ENCODE data around the gene GRID1.
A peak's percentile ranks its signal among the peaks of the same experiment; 100 is the strongest.
"Not testable (repeated sequence)": the region's sequence is repeated elsewhere in the genome, so short reads cannot be mapped to it uniquely, and the experiment has no call there.

Gene GRID1

GRCh38 chr10:86077871-86078638 is 288.5 kb downstream of the GRID1 start:
- no peaks in the 10 kb centered on the region for H3K4me1 Mint-ChIP-seq
- no peak overlapping the region for H3K27ac Mint-ChIP-seq
- H3K27me3 Mint-ChIP-seq: peaks cover 40% of the 10 kb centered on the region
- H3K9me3 Mint-ChIP-seq: peaks cover 2% of the 10 kb centered on the region
- no peaks in the 10 kb centered on the region for H3K36me3 Mint-ChIP-seq
- H3K4me3 Mint-ChIP-seq: no peak overlapping the region
- no peak for ATAC-seq

DNA sequence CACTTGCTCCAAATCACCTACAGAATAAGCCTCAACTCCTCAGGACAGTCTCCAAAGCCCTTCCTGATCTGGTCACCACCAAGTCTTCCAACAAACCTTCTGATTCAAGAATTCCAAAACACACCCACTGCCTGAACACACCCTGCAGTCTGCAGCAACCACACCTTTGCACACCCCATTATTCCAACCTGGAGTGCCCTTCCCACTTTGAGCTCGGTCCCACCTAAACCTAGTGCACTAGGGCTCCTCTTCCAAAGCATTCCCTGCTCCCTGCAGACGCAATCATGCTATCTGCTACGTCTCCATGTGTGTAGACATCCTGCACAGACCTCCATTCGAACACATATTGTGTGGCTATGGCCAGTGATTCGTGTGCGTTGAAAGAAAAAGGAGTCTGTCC is 289.3 kb downstream of the GRID1 start:
- peaks cover 2% of the 10 kb centered on the region for H3K9me3 Mint-ChIP-seq
- no peak overlapping the region for H3K27ac Mint-ChIP-seq
- H3K4me3 Mint-ChIP-seq: no peak overlapping the region
- no peaks in the 10 kb centered on the region for H3K4me1 Mint-ChIP-seq
- H3K27me3 Mint-ChIP-seq: peaks cover 40% of the 10 kb centered on the region
- ATAC-seq: no peak
- no peaks in the 10 kb centered on the region for H3K36me3 Mint-ChIP-seq

DNA sequence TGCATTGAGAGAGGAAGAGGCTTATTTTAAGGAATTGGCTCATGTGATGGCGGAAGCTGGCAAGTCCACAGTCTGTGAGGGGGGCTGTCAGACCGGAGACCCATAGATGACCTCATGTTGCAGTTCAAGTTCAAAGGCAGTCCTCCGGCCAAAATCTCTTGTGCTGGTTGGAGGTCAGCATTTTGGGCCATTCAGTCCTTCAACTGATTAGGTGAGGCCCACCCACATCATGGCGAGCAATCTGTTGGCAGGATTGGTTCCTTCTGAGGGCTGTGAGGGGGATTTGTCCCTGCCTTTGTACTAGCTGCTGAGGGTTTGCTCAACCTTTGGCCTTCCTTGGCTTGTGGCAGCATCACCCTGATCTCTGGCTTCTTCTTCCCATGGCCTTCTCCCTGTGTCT is 290.1 kb downstream of the GRID1 start:
- H3K27ac Mint-ChIP-seq, H3K36me3 Mint-ChIP-seq, H3K9me3 Mint-ChIP-seq, H3K4me1 Mint-ChIP-seq, H3K4me3 Mint-ChIP-seq, ATAC-seq: not testable (repeated sequence)
- H3K27me3 Mint-ChIP-seq: peaks cover 40% of the 10 kb centered on the region

DNA sequence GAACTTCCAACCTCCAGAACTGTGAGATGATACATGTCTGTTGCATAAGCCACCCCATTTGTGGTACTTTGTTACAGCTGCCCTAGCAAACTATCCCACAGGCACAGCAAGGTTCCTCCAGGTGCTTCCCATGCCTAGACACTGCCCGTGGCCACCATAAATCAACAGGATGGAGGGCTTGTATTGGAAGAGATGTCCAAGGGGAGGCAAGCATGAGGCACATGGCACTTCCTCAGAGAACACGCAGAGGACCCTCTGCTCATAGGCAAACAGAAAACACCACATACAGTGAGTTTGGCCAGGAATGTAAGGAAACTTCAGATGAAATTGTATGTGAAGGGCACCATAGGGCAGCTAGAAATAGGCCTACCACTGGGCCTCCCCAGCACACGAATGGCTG is 291.1 kb downstream of the GRID1 start:
- Mint-ChIP-seq H3K27ac (no peak overlapping the region), H3K4me3 (no peak overlapping the region), H3K9me3 (peaks cover 2% of the 10 kb centered on the region), H3K27me3 (peaks cover 39% of the 10 kb centered on the region), H3K36me3 (no peaks in the 10 kb centered on the region), H3K4me1 (peaks cover 8% of the 10 kb centered on the region)
- ATAC-seq: no peak

DNA sequence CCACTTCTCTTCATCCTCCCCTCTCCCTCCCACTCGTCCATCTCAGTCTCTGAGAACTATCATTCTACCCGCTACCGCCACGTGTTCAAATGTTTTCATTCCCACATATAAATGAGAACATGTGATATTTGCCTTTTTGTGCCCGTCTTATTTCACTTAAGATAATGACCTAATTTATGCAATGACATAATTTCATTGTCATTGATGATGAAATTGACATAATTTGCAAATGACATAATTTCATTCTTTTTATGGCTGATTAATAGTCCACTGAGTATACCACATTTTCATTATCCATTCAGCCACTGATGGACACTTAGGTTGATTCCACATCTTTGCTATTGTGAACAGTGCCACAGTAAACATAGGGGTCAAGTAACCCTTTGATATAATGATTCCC is 292.3 kb downstream of the GRID1 start:
- Mint-ChIP-seq H3K9me3 (peaks cover 2% of the 10 kb centered on the region), H3K27ac (no peak overlapping the region), H3K4me3 (no peak overlapping the region), H3K27me3 (peaks cover 31% of the 10 kb centered on the region), H3K4me1 (peaks cover 8% of the 10 kb centered on the region), H3K36me3 (no peaks in the 10 kb centered on the region)
- no peak for ATAC-seq

- ATAC-seq: no peak
- Mint-ChIP-seq H3K36me3 (no peaks in the 10 kb centered on the region), H3K9me3 (peaks cover 2% of the 10 kb centered on the region), H3K4me3 (no peak overlapping the region), H3K27me3 (peaks cover 26% of the 10 kb centered on the region), H3K27ac (no peak overlapping the region), H3K4me1 (peaks cover 8% of the 10 kb centered on the region)
Observed at GRCh38 chr10:86073199-86073977, 293.2 kb downstream of the GRID1 start.

GRCh38 chr10:86072413-86072812 is 294.2 kb downstream of the GRID1 start:
- no peak overlapping the region for H3K27ac Mint-ChIP-seq
- peaks cover 2% of the 10 kb centered on the region for H3K9me3 Mint-ChIP-seq
- no peak overlapping the region for H3K4me3 Mint-ChIP-seq
- no peaks in the 10 kb centered on the region for H3K36me3 Mint-ChIP-seq
- ATAC-seq: no peak
- H3K27me3 Mint-ChIP-seq: peaks cover 22% of the 10 kb centered on the region
- H3K4me1 Mint-ChIP-seq: peaks cover 8% of the 10 kb centered on the region

DNA sequence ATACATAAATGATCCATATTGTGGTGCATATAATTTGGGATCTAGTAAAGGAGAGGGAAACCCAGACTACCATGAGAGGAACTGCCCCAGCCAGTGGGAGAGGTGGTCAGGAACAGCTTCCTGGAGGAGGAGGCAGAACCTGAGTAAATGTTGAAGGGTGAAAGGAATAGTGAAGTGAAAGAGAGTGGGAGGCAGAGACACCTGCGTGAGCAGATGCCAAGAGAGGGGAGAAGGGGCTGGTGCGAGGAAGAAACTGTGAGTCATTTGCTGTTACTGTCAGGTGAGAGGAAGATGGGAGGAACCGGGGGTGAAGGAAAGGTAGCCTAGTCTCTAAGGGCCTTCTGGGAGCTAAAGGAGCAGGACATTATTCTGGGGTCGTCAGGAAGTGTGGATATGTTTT is 294.8 kb downstream of the GRID1 start:
- Mint-ChIP-seq H3K27ac (no peak overlapping the region), H3K4me1 (peaks cover 8% of the 10 kb centered on the region), H3K36me3 (no peaks in the 10 kb centered on the region), H3K4me3 (no peak overlapping the region), H3K27me3 (peaks cover 22% of the 10 kb centered on the region), H3K9me3 (peaks cover 2% of the 10 kb centered on the region)
- ATAC-seq: peak; percentile 69

DNA sequence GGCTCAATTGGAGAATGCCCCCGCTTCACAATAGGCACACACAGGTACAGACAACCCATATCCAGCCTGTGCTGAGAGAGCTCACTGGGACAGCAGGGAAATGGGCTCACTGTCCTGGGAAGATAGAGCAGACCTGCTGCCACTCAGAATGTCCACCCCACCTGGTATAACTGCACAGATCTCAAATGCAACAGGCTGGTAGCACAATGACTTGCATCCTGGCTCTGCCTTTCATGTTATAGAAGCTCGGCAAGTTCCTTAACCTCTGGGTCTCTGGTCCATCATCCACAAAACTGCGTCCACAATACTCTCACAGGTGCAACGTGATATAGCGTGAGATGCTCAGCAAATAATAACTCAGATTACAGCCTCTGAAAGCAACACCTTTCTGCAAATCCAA is 295.4 kb downstream of the GRID1 start:
- Mint-ChIP-seq H3K27ac (no peak overlapping the region), H3K4me3 (no peak overlapping the region), H3K9me3 (peaks cover under 1% of the 10 kb centered on the region), H3K4me1 (peaks cover 8% of the 10 kb centered on the region), H3K27me3 (peaks cover 17% of the 10 kb centered on the region), H3K36me3 (no peaks in the 10 kb centered on the region)
- ATAC-seq: no peak

- no peak overlapping the region for H3K4me3 Mint-ChIP-seq
- H3K4me1 Mint-ChIP-seq: peaks cover 8% of the 10 kb centered on the region
- no peak overlapping the region for H3K27ac Mint-ChIP-seq
- H3K27me3 Mint-ChIP-seq: peaks cover 9% of the 10 kb centered on the region
- ATAC-seq: no peak
- H3K9me3 Mint-ChIP-seq: no peaks in the 10 kb centered on the region
- no peaks in the 10 kb centered on the region for H3K36me3 Mint-ChIP-seq
Observed at GRCh38 chr10:86070278-86070677, 296.3 kb downstream of the GRID1 start.

DNA sequence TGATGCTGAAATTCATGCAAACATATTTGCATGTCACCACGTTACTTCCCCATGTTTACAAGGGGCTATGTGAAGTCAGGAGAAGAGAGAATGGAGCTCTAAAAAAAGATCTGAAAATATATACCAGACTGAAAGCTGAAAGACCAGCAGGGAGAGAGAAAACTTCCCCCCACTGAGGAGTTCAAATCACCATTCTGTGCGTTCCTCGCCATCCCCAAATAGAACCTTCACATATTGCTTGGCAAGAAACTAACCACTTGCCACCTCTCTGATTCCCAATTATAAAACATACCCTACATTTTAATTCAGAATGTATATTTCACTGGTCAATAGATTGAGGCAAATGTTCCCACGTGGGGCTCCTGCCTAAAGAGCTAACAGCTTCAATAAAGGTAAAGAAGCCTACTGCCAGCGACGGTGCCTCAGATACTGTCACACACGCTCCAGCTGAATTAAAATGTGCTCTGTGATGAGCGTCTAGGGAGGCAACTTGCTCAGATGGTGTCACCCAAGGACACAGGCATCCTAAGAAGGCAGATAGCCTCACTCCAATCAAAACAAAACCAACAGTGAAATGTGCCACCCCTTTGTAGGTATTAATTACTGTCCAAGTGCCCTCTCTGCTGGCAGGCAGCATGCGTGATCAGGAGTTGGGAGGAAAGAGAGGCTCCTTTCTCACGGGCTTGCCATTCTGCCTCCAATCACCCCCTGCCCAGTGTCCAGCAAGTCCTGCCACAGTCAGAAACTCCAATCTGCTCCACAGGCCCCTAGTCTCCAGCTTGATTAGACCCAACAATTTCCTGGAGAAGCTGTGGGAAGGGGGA is 298.2 kb downstream of the GRID1 start:
- peaks cover 10% of the 10 kb centered on the region for H3K27me3 Mint-ChIP-seq
- H3K4me3 Mint-ChIP-seq: no peak overlapping the region
- H3K4me1 Mint-ChIP-seq: peaks cover 8% of the 10 kb centered on the region
- no peaks in the 10 kb centered on the region for H3K36me3 Mint-ChIP-seq
- no peak for ATAC-seq
- H3K9me3 Mint-ChIP-seq: no peaks in the 10 kb centered on the region
- no peak overlapping the region for H3K27ac Mint-ChIP-seq

GRCh38 chr10:86067436-86068050 is 299.1 kb downstream of the GRID1 start:
- no peaks in the 10 kb centered on the region for H3K36me3 Mint-ChIP-seq
- H3K9me3 Mint-ChIP-seq: no peaks in the 10 kb centered on the region
- no peak overlapping the region for H3K27ac Mint-ChIP-seq
- peaks cover 10% of the 10 kb centered on the region for H3K27me3 Mint-ChIP-seq
- peaks cover 8% of the 10 kb centered on the region for H3K4me1 Mint-ChIP-seq
- no peak overlapping the region for H3K4me3 Mint-ChIP-seq
- ATAC-seq: no peak

DNA sequence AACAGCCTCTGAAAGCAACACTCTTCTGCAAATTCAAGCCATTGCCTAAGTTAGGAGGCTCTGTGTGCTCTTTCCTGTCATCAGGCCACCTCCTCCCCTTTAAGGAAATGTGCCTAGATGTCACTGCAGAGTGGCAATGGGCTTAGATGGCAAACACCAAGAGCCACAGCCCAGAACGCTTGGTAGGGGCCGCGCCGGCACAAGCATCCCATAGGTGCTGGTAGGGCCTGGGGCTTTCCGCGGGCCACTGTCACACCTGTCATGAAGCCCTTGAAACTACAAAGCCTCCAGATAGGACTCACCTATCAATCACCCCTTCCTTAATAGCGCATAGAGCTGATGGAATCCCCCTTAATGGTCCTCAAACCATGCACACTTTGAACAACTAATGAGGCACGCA is 299.9 kb downstream of the GRID1 start:
- no peak for ATAC-seq
- no peak overlapping the region for H3K27ac Mint-ChIP-seq
- no peak overlapping the region for H3K4me3 Mint-ChIP-seq
- H3K36me3 Mint-ChIP-seq: no peaks in the 10 kb centered on the region
- H3K9me3 Mint-ChIP-seq: no peaks in the 10 kb centered on the region
- H3K27me3 Mint-ChIP-seq: peaks cover 17% of the 10 kb centered on the region
- H3K4me1 Mint-ChIP-seq: peaks cover 4% of the 10 kb centered on the region

GRCh38 chr10:86065711-86066251 is 300.8 kb downstream of the GRID1 start:
- Mint-ChIP-seq H3K4me3 (no peak overlapping the region), H3K27ac (no peak overlapping the region), H3K36me3 (no peaks in the 10 kb centered on the region), H3K27me3 (peaks cover 26% of the 10 kb centered on the region), H3K9me3 (no peaks in the 10 kb centered on the region), H3K4me1 (no peaks in the 10 kb centered on the region)
- ATAC-seq: no peak
